ENCODE measurements around the gene EPHB2.

EPHB2 gene

GRCh38 chr1:22777388-22778057 is 66.9 kb downstream of the EPHB2 start:
- POLR2A ChIA-PET: no interaction called here
- Histone ChIP-seq H3K4me3 (ENCODE audit: low read depth, low read length) (no peak overlapping the region), H3K4me1 (ENCODE audit: control insufficient read depth, insufficient read depth, low read length) (no peaks in the 10 kb centered on the region; the same call in 1 of the 2 replicates), H3K36me3 (ENCODE audit: control insufficient read depth in 2 of 2, insufficient read depth in 1 of 2, low read length in 2 of 2) (no peaks in the 10 kb centered on the region), H3K9me3 (ENCODE audit: control insufficient read depth, insufficient read depth, low read depth, low read length) (no peaks in the 10 kb centered on the region), H3K27ac (ENCODE audit: extremely low read depth, low read depth, low read length) (no peak overlapping the region)
- CTCF ChIA-PET: interaction anchor here (2.4 kb wide), 1 partner anchor 73 kb away, joined by 8 read pairs; no protein-coding TSS in a partner anchor
- peak; percentile 80 for TF ChIP-seq ZNF664 (tag by site-specific recombination; IDR thresholded peaks at IDR 0.05)
- TF ChIP-seq ZNF629 (tag by site-specific recombination; IDR thresholded peaks at IDR 0.05): no peak

DNA sequence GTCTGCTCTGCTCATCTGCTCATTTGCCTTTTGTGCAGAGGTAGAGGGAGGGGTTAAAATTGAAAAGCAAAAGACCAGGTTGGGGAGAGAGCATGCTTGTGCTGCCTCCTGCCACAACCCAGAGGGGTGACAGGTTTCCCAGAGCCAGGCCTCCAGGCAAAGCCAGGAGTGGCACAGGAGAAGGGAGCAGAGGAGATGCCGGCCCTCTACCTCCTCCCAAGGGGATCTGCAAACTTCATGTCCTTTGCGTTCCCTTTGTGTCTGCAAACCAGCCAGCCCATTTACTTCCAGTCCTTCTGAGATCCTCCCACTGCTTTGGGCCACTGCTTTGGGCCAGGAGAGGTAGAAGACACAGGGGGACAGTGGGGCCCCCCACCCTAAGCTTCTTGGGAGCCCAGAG is 67.8 kb downstream of the EPHB2 start:
- H3K4me1 ChIP-seq (ENCODE audit: control insufficient read depth, insufficient read depth, low read length): no peaks in the 10 kb centered on the region; the same call in 1 of the 2 replicates
- POLR2A ChIA-PET: no interaction called here

DNA sequence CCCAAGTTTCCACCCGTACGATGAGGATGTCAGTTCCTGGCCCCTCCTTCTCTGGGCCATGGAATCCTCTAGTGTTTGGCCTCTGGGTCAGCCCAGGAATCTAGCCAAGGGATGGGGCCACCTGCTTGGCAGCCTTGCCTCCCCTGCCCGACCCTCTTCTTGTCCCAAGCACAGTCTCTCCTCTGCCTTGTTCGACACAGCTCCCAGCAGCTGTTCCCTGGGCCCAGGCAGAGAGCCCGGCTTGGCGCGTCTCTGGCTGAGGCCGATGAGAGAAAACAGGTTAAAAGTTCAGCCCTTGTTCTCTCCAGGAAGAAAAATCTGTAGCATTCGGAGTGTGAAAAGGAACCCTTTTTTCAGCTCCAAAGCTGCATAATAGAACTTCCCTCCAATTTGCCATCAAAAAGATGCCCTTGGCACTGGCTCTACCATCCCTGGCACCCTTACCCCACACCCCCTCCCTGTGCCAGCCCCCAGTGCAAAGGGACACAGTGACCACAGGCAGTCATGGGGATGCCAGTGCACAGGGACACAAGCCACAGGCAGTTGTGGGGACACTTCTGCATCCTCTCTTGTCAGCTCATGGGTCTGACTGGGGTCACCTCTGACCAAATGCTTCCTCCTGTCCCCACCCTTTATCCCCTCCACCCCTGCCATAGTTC is 68.4 kb downstream of the EPHB2 start:
- Histone ChIP-seq H3K9me3 (ENCODE audit: control insufficient read depth, insufficient read depth, low read depth, low read length) (no peaks in the 10 kb centered on the region), H3K4me3 (ENCODE audit: low read depth, low read length) (no peak overlapping the region), H3K27ac (ENCODE audit: extremely low read depth, low read depth, low read length) (no peak overlapping the region), H3K4me1 (ENCODE audit: control insufficient read depth, insufficient read depth, low read length) (no peaks in the 10 kb centered on the region; the same call in 1 of the 2 replicates), H3K36me3 (ENCODE audit: control insufficient read depth in 2 of 2, insufficient read depth in 1 of 2, low read length in 2 of 2) (no peaks in the 10 kb centered on the region)
- ChIA-PET POLR2A (no interaction called here), CTCF (no interaction called here)
- no peak for TF ChIP-seq ZNF423 (tag by site-specific recombination; IDR thresholded peaks at IDR 0.05)
- TF ChIP-seq, protein P1, sequence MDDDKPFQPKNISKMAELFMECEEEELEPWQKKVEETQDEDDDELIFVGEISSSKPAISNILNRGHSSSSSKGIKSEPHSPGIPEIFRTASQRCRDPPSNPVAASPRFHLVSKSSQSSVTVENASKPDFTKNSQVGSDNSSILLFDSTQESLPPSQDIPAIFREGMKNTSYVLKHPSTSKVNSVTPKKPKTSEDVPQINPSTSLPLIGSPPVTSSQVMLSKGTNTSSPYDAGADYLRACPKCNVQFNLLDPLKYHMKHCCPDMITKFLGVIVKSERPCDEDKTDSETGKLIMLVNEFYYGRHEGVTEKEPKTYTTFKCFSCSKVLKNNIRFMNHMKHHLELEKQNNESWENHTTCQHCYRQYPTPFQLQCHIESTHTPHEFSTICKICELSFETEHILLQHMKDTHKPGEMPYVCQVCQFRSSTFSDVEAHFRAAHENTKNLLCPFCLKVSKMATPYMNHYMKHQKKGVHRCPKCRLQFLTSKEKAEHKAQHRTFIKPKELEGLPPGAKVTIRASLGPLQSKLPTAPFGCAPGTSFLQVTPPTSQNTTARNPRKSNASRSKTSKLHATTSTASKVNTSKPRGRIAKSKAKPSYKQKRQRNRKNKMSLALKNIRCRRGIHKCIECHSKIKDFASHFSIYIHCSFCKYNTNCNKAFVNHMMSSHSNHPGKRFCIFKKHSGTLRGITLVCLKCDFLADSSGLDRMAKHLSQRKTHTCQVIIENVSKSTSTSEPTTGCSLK (tag by site-specific recombination; IDR thresholded peaks at IDR 0.05): no peak
- no peak for TF ChIP-seq ZNF362 (tag by site-specific recombination; IDR thresholded peaks at IDR 0.05)
- no peak for TF ChIP-seq TRIM28 (IDR thresholded peaks at IDR 0.05; ENCODE audit: borderline replicate concordance, low read length)
- TF ChIP-seq, protein P2, sequence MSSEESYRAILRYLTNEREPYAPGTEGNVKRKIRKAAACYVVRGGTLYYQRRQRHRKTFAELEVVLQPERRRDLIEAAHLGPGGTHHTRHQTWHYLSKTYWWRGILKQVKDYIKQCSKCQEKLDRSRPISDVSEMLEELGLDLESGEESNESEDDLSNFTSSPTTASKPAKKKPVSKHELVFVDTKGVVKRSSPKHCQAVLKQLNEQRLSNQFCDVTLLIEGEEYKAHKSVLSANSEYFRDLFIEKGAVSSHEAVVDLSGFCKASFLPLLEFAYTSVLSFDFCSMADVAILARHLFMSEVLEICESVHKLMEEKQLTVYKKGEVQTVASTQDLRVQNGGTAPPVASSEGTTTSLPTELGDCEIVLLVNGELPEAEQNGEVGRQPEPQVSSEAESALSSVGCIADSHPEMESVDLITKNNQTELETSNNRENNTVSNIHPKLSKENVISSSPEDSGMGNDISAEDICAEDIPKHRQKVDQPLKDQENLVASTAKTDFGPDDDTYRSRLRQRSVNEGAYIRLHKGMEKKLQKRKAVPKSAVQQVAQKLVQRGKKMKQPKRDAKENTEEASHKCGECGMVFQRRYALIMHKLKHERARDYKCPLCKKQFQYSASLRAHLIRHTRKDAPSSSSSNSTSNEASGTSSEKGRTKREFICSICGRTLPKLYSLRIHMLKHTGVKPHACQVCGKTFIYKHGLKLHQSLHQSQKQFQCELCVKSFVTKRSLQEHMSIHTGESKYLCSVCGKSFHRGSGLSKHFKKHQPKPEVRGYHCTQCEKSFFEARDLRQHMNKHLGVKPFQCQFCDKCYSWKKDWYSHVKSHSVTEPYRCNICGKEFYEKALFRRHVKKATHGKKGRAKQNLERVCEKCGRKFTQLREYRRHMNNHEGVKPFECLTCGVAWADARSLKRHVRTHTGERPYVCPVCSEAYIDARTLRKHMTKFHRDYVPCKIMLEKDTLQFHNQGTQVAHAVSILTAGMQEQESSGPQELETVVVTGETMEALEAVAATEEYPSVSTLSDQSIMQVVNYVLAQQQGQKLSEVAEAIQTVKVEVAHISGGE (tag by site-specific recombination; conservative IDR thresholded peaks at IDR 0.05; ENCODE audit: low read depth): no peak
- no peak for TF ChIP-seq ZNF548 (tag by site-specific recombination; IDR thresholded peaks at IDR 0.05)
- no peak for TF ChIP-seq ZNF391 (tag by site-specific recombination; IDR thresholded peaks at IDR 0.05; ENCODE audit: borderline replicate concordance, low read depth)
- TF ChIP-seq KLF7 (tag by site-specific recombination; IDR thresholded peaks at IDR 0.05; ENCODE audit: borderline replicate concordance): no peak
- TF ChIP-seq ZNF121 (tag by site-specific recombination; IDR thresholded peaks at IDR 0.05): no peak
- TF ChIP-seq ZNF777 (tag by site-specific recombination; IDR thresholded peaks at IDR 0.05; ENCODE audit: borderline replicate concordance): no peak
- no peak for TF ChIP-seq ZNF211 (tag by site-specific recombination; IDR thresholded peaks at IDR 0.05; ENCODE audit: low read depth)
- no peak for TF ChIP-seq ZNF514 (tag by site-specific recombination; IDR thresholded peaks at IDR 0.05)
- TF ChIP-seq ZNF274 (IDR thresholded peaks at IDR 0.05; ENCODE audit: low read length): no peak
- no peak for TF ChIP-seq ZNF274 (tag by site-specific recombination; IDR thresholded peaks at IDR 0.05; ENCODE audit: borderline replicate concordance)
- TF ChIP-seq ZFP37 (tag by site-specific recombination; IDR thresholded peaks at IDR 0.05): no peak
- no peak for TF ChIP-seq ZBTB7A (tag by site-specific recombination; IDR thresholded peaks at IDR 0.05; ENCODE audit: low read depth)
- TF ChIP-seq, protein P3, sequence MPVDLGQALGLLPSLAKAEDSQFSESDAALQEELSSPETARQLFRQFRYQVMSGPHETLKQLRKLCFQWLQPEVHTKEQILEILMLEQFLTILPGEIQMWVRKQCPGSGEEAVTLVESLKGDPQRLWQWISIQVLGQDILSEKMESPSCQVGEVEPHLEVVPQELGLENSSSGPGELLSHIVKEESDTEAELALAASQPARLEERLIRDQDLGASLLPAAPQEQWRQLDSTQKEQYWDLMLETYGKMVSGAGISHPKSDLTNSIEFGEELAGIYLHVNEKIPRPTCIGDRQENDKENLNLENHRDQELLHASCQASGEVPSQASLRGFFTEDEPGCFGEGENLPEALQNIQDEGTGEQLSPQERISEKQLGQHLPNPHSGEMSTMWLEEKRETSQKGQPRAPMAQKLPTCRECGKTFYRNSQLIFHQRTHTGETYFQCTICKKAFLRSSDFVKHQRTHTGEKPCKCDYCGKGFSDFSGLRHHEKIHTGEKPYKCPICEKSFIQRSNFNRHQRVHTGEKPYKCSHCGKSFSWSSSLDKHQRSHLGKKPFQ (tag by site-specific recombination; IDR thresholded peaks at IDR 0.05): no peak

More for the DNA sequence above, 67.8 kb downstream of the EPHB2 start:
- Histone ChIP-seq H3K27ac (ENCODE audit: extremely low read depth, low read depth, low read length) (no peak overlapping the region), H3K9me3 (ENCODE audit: control insufficient read depth, insufficient read depth, low read depth, low read length) (no peaks in the 10 kb centered on the region), H3K36me3 (ENCODE audit: control insufficient read depth in 2 of 2, insufficient read depth in 1 of 2, low read length in 2 of 2) (no peaks in the 10 kb centered on the region), H3K4me3 (ENCODE audit: low read depth, low read length) (no peak overlapping the region)
- TF ChIP-seq ZNF768 (tag by site-specific recombination; IDR thresholded peaks at IDR 0.05): no peak
- no peak for TF ChIP-seq HOXA7 (CRISPR knock-in tag; IDR thresholded peaks at IDR 0.05; ENCODE audit: borderline replicate concordance)
- CTCF ChIA-PET: no interaction called here

Measured in HEK293 (cell line).